KMS-11 (cell line): ENCODE measurements around the gene VPS33A.

Experiments
- H2AFZ ChIP-seq: fragments of 200-600 bp; sonication (generic); 2 replicates; pipeline ENCODE4 v1.6.1; 2016; ENCODE audit warnings: antibody characterized with exemption, mixed run types, low read depth
- H3K27ac ChIP-seq: fragments of 200-600 bp; sonication (generic); 2 replicates; pipeline ENCODE4 v1.6.1; 2016; ENCODE audit warnings: mild to moderate bottlenecking, mixed run types
- H3K27me3 ChIP-seq: fragments of 200-600 bp; sonication (generic); 2 replicates; pipeline ENCODE4 v1.6.1; 2017; ENCODE audit warnings: mild to moderate bottlenecking, low read depth, mixed run types, moderate library complexity; ENCODE audit not compliant: insufficient read depth
- H3K36me3 ChIP-seq: fragments of 200-600 bp; sonication (generic); 2 replicates; pipeline ENCODE4 v1.6.1; 2017; ENCODE audit warnings: mild to moderate bottlenecking, mixed run types; ENCODE audit not compliant: insufficient read depth
- H3K4me1 ChIP-seq: fragments of 200-600 bp; sonication (generic); 2 replicates; pipeline ENCODE4 v1.6.1; 2016; ENCODE audit warnings: mild to moderate bottlenecking, low read depth, mixed run types; ENCODE audit not compliant: poor library complexity, severe bottlenecking
- H3K4me2 ChIP-seq: fragments of 200-600 bp; sonication (generic); 2 replicates; pipeline ENCODE4 v1.7.0; 2016; ENCODE audit warnings: mild to moderate bottlenecking, mixed run types
- H3K4me3 ChIP-seq: fragments of 200-600 bp; sonication (generic); IDR thresholded peaks from 2 replicates; pipeline ENCODE4 v1.6.1; 2017; ENCODE audit warnings: low read depth, low read length, mixed read lengths; ENCODE audit not compliant: insufficient read depth
- H3K79me2 ChIP-seq: fragments of 200-600 bp; sonication (generic); 2 replicates; pipeline ENCODE4 v1.6.1; 2016; ENCODE audit warnings: low read depth, mixed run types; ENCODE audit not compliant: insufficient read depth
- H3K9ac ChIP-seq: fragments of 200-600 bp; sonication (generic); 2 replicates; pipeline ENCODE4 v1.6.1; 2016; ENCODE audit warnings: mild to moderate bottlenecking, mixed run types
- H4K20me1 ChIP-seq: fragments of 200-600 bp; sonication (generic); 2 replicates; pipeline ENCODE4 v1.6.1; 2016; ENCODE audit warnings: mild to moderate bottlenecking, mixed run types; ENCODE audit not compliant: insufficient read depth
- TF ChIP-seq, protein P1 (sequence below): fragments of 200-600 bp; sonication (generic); conservative IDR thresholded peaks from 2 replicates; pipeline ENCODE4 v1.6.1; 2017; ENCODE audit warnings: low read depth, mild to moderate bottlenecking, antibody characterized with exemption, low read length, moderate library complexity, mixed read lengths

Gene VPS33A

DNA sequence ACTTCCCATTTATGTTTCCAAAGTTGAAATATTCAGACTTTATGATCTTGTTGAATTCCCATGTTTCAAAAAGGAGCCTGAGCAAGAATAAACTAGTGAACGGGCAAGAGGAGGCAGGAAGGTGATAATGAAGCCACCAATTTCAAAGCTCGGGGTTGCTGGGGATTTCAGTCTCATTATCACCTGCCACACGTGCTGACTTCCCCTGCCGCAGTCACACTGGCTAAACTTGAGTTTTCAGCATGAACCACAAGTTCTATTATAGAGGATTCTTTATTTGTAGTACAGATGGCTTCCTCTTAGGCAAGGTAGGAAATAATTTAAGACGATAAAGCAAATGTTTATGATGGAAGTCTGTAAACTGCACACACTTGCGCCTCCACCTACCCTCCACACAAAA lies 22.3 kb downstream of the VPS33A start:
- H3K27me3 ChIP-seq = no peaks in the 10 kb centered on the region
- H3K9ac ChIP-seq = no peak overlapping the region
- no peak overlapping the region for H2AFZ ChIP-seq
- no peaks in the 10 kb centered on the region for H3K79me2 ChIP-seq
- H3K4me3 ChIP-seq = no peak overlapping the region
- H4K20me1 ChIP-seq = no peaks in the 10 kb centered on the region
- no peak overlapping the region for H3K4me2 ChIP-seq
- H3K36me3 ChIP-seq = no peaks in the 10 kb centered on the region
- H3K4me1 ChIP-seq = no peaks in the 10 kb centered on the region
- no peak overlapping the region for H3K27ac ChIP-seq
- TF ChIP-seq, protein P1, sequence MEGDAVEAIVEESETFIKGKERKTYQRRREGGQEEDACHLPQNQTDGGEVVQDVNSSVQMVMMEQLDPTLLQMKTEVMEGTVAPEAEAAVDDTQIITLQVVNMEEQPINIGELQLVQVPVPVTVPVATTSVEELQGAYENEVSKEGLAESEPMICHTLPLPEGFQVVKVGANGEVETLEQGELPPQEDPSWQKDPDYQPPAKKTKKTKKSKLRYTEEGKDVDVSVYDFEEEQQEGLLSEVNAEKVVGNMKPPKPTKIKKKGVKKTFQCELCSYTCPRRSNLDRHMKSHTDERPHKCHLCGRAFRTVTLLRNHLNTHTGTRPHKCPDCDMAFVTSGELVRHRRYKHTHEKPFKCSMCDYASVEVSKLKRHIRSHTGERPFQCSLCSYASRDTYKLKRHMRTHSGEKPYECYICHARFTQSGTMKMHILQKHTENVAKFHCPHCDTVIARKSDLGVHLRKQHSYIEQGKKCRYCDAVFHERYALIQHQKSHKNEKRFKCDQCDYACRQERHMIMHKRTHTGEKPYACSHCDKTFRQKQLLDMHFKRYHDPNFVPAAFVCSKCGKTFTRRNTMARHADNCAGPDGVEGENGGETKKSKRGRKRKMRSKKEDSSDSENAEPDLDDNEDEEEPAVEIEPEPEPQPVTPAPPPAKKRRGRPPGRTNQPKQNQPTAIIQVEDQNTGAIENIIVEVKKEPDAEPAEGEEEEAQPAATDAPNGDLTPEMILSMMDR = no peak

DNA sequence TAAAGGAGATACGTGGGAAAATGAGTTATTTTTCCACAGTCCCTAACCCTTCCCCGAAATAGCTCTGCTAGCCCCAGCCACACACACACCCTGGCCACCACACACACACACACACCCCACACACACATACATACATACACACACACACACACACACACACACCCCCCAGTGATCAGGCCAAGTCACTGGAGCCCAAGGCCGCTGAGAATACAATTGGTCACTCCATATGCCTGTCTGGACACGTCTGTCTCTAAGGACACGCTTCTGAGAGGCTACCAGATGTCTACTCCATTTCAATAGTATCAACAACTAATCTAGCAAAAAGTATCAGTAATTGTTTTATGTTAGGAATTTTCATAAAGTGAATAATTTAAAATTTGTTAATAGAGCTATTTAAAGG lies 27.4 kb downstream of the VPS33A start:
- H3K79me2 ChIP-seq = no peaks in the 10 kb centered on the region

DNA sequence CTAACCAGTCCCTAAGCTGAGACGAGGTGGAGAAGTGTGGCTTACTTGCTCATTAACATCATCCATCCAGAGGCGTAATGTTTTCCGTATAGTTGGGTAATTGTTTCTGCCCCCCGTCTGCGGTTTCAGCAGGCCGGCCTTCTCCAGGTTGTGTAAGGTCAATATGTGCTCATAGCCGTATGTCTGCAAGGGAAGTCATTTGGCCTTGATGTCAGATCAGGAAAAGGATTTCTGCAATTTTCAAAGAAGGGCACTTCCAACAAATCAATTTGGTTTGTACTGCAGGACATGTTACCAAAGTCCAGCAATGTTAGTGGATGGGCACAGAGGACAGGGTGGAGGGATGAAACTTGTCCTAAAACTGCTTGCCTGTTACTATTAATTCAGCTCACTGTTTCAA lies 30.6 kb downstream of the VPS33A start:
- Histone ChIP-seq H3K27me3 (no peaks in the 10 kb centered on the region), H4K20me1 (no peaks in the 10 kb centered on the region), H3K9ac (no peak overlapping the region), H3K27ac (no peak overlapping the region), H2AFZ (no peak overlapping the region), H3K4me3 (no peak overlapping the region), H3K36me3 (no peaks in the 10 kb centered on the region), H3K4me2 (no peak overlapping the region), H3K79me2 (no peaks in the 10 kb centered on the region), H3K4me1 (peaks cover 6% of the 10 kb centered on the region)
- TF ChIP-seq, protein P1 = no peak

More for the DNA sequence above, 27.4 kb downstream of the VPS33A start:
- no peaks in the 10 kb centered on the region for H3K4me1 ChIP-seq
- H4K20me1 ChIP-seq = no peaks in the 10 kb centered on the region
- H3K4me3 ChIP-seq = no peak overlapping the region
- H3K27me3 ChIP-seq = no peaks in the 10 kb centered on the region
- TF ChIP-seq, protein P1 = no peak
- no peak overlapping the region for H3K9ac ChIP-seq
- H3K36me3 ChIP-seq = no peaks in the 10 kb centered on the region
- H3K4me2 ChIP-seq = no peak overlapping the region
- no peak overlapping the region for H2AFZ ChIP-seq
- H3K27ac ChIP-seq = no peak overlapping the region

DNA sequence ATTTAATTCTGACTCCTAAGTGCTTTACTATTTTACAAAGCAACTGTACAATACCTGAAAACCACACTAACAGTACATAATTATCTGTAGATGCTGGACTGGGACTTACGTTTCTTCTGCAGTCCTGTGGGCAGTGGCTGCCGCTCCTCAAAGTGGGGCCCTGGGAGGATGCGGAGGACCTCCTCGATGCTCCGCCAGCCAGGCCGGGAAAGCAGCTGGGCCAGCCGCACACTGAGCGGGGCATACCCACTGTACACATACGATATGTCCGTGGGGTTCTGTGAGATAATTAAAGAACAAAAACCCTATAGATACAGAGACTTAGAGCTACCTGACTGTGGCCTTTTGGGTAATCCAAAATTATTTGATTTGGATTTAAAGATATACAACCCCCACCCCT lies 33.6 kb downstream of the VPS33A start:
- no peak overlapping the region for H2AFZ ChIP-seq
- no peaks in the 10 kb centered on the region for H3K36me3 ChIP-seq
- TF ChIP-seq, protein P1 = no peak
- no peaks in the 10 kb centered on the region for H3K79me2 ChIP-seq
- no peak overlapping the region for H3K4me3 ChIP-seq
- no peaks in the 10 kb centered on the region for H3K27me3 ChIP-seq
- H4K20me1 ChIP-seq = no peaks in the 10 kb centered on the region
- H3K4me2 ChIP-seq = no peak overlapping the region
- no peak overlapping the region for H3K27ac ChIP-seq
- H3K4me1 ChIP-seq = peaks cover 6% of the 10 kb centered on the region
- no peak overlapping the region for H3K9ac ChIP-seq

DNA sequence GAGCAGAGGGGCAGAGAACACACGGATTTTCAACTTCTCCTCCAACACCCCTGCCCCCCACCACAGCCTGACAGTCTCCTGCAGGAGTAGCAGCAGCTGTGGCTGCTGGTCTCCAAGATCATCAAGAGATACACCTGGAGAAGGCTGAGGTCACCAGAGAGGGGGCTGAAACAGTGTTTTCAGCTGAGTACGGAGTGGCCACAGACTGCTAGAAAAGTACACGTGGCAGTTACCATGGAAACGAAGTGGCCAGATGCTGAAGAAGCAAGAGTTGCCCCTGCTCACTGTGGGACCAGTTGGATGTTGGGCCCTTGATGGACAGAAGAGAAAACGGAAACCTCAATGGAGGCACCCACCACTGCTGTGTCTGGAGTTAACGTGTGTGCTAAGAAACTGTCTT lies 35.5 kb downstream of the VPS33A start:
- Histone ChIP-seq H3K4me3 (no peak overlapping the region), H3K79me2 (no peaks in the 10 kb centered on the region), H3K27me3 (no peaks in the 10 kb centered on the region), H3K4me1 (peaks cover 9% of the 10 kb centered on the region), H3K9ac (no peak overlapping the region), H4K20me1 (no peaks in the 10 kb centered on the region), H2AFZ (no peak overlapping the region), H3K4me2 (no peak overlapping the region), H3K36me3 (no peaks in the 10 kb centered on the region), H3K27ac (no peak overlapping the region)
- TF ChIP-seq, protein P1 = no peak
